ENCODE data around the gene DOCK2.

DNA sequence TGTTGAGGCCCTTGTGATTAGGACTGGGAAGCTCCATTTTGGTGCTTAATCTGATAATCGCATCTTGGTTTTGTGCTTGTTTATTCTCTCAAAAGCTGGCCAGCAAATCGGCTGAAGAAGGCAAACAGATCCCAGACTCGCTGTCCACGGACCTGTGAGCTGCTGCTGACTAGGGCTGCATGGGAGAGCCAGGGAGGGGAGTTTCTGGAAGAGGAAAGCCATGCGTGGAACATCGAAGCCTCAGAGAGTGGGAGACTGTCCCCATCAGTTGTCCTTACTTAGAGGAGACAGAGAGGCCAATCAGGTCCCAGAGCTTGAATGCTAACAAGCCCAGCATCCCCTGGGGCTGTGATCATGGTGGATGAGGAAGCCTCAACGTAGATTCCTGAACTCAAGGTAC, 445.6 kb downstream of the DOCK2 start:
- TF ChIP-seq CEBPB (tag; IDR thresholded peaks at IDR 0.05) = no peak
- TF ChIP-seq, protein P1, sequence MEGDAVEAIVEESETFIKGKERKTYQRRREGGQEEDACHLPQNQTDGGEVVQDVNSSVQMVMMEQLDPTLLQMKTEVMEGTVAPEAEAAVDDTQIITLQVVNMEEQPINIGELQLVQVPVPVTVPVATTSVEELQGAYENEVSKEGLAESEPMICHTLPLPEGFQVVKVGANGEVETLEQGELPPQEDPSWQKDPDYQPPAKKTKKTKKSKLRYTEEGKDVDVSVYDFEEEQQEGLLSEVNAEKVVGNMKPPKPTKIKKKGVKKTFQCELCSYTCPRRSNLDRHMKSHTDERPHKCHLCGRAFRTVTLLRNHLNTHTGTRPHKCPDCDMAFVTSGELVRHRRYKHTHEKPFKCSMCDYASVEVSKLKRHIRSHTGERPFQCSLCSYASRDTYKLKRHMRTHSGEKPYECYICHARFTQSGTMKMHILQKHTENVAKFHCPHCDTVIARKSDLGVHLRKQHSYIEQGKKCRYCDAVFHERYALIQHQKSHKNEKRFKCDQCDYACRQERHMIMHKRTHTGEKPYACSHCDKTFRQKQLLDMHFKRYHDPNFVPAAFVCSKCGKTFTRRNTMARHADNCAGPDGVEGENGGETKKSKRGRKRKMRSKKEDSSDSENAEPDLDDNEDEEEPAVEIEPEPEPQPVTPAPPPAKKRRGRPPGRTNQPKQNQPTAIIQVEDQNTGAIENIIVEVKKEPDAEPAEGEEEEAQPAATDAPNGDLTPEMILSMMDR (IDR thresholded peaks at IDR 0.05 in 2 of 3, conservative IDR thresholded peaks at IDR 0.05 in 1 of 3; ENCODE audit: insufficient read depth in 2 of 3, low read depth in 1 of 3, low read length in 3 of 3) = no peak
- TF ChIP-seq, protein P2, sequence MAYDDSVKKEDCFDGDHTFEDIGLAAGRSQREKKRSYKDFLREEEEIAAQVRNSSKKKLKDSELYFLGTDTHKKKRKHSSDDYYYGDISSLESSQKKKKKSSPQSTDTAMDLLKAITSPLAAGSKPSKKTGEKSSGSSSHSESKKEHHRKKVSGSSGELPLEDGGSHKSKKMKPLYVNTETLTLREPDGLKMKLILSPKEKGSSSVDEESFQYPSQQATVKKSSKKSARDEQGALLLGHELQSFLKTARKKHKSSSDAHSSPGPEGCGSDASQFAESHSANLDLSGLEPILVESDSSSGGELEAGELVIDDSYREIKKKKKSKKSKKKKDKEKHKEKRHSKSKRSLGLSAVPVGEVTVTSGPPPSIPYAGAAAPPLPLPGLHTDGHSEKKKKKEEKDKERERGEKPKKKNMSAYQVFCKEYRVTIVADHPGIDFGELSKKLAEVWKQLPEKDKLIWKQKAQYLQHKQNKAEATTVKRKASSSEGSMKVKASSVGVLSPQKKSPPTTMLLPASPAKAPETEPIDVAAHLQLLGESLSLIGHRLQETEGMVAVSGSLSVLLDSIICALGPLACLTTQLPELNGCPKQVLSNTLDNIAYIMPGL (CRISPR knock-in tag; IDR thresholded peaks at IDR 0.05) = no peak

Measured in K562 (cell line).